Stimulated activated CD4-positive, alpha-beta T cell treated with anti-CD3 and anti-CD28 coated beads, TNF-alpha, amount 100 ng/mL, for 24 hours (primary cell): Measurements from ENCODE around the gene FRMD6.
"Not testable (repeated sequence)": the region's sequence is repeated elsewhere in the genome, so short reads cannot be mapped to it uniquely, and the experiment has no call there.

Source experiments
- DNase-seq, 3 experiments: peaks; one replicate each; pipeline ENCODE4 v3.0.0-alpha.2; 2020; ENCODE audit warnings: low read depth in 3 of 3

The FRMD6 gene

DNA sequence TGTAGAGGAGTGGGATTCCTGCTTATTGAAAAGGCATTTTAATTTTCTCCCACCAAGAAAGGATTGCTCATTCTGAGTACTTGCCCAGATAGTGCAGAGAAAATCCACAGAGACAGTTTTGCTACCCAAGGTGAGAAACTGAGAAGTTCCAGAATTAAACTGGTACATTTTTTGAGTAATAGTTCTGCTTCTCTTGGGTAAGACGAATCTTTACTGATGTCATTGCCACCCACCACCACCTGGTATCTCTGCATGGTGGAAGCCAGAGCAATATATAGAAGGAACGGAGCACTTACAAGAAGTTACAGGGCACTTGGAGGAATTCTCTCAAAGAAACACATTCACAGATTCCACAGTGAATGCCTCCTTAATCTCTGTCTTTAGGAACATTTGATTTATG lies 20.7 kb upstream of the FRMD6 start:
- DNase-seq = no peak

DNA sequence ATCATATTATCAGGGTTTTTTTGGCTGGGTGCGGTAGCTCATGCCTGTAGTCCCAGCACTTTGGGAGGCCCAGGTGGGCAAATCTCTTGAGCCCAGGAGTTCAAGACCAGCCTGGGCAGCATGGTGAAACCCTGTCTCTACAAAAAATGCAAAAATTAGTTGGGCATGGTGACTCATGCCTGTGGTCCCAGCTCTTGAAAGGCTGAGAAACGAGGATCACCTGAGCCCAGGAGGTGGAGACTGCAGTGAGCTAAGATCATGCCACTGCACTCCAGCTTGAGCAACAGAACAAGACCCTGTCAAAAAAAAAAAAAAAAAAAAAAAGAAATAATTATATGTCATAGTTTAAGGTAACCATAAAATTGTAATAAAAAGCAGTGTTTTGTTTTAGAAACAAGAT lies 18.4 kb upstream of the FRMD6 start:
- DNase-seq = not testable (repeated sequence)

- no peak for DNase-seq
Observed at GRCh38 chr14:51636109-51636508, 15.6 kb upstream of the FRMD6 start.

DNA sequence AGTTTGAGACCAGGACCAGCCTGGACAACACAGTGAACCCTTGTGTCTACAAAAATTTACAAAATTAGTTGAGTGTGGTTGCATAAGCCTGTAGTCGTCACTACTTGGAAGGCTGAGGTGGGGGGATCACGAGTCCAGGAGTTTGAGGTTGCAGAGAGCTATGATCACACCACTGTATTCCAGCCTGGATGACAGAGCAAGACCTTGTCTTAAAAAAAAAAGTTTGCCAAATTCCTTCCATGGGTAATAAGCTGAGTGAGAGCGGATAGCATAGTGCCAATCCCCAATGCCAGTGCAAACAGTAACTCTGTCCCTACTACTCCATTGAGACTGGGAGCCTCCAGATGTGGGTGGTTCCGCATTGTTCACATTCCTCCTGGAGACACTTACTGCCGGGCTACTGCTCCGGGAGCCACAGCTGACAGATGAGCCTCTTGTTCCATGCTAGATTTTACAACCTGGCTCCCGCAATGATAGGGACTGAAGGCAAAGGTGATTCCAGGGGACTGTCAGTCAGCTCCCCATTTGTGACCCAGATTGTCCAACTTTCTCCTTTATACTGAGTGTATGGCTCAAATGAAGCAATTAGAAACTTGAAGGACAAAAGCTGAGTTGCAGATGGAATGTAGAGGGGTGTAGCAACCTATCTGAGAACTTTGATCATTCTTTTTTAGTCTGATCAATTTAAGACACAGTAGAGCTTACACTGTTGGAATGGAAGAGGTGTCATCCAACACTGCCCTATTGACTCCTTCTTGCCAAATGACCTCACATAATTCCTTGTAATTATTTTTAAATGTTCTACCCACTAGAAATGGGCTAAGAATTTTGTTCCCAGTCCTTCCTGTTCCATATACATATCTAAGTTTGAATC lies 13.4 kb upstream of the FRMD6 start:
- DNase-seq = no peak

DNA sequence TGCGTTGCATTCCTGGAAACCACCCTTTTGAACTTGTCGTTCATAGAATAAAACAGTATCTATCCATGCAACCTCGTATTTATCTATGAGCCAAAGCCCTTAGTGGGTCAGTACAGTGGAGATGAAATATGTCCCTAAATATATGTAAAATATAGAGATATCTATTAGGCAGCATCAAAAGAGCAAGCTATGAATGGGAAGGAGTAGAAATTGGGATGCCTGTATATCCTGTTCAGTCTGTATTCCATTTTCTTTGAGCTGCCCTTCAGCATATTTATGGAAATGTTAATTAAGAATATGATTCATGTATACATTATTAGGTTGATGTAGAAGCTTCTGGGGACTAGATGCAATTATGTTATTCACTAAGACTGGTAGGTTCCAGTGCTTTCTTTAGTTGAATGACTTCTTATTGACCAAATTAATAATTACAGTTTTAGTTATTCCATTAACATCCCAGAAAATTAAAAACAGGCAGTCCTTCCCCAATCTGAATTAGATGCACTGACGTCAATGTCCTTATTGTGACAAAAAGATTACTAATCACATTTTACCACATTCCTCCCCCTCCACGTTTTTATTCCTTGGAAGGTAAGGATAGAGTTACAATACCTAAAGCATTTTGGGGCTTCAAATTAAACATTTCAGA lies 11.9 kb upstream of the FRMD6 start:
- DNase-seq = no peak

GRCh38 chr14:51643140-51643539 lies 8.6 kb upstream of the FRMD6 start:
- no peak for DNase-seq

DNA sequence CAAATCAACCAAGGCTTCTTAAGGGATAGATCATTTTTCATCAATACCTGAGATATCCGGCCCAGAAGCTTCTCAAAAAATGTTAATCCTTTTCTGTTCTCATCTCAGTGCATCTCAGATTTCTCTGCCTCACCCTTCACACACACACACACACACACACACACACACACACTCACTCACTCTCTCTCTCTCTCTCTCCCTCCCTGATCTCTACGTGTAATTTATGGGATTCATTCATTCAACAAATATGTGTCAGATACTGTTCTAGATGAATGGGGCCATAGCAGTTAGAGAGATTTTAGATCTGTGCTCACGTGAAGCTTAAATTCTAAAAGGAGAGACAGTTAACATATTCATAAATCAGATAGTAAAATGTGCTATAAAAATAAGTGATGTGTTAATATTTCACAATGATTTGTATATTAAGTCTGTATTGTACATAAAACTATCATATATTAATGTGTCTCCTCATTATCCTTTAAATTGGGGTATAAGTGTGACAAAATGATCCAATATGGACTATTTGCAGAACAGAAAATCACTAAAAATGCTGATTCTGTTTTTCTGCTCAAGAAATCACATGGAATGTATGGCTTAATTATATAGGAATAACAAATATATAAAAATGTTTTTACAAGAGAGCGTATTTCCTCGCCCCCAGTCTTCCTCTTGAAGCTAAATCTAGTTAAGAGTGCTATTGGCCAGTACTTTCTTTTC lies 7.3 kb upstream of the FRMD6 start:
- no peak for DNase-seq

- no peak for DNase-seq
Observed at GRCh38 chr14:51648296-51648695, 3.4 kb upstream of the FRMD6 start.

DNA sequence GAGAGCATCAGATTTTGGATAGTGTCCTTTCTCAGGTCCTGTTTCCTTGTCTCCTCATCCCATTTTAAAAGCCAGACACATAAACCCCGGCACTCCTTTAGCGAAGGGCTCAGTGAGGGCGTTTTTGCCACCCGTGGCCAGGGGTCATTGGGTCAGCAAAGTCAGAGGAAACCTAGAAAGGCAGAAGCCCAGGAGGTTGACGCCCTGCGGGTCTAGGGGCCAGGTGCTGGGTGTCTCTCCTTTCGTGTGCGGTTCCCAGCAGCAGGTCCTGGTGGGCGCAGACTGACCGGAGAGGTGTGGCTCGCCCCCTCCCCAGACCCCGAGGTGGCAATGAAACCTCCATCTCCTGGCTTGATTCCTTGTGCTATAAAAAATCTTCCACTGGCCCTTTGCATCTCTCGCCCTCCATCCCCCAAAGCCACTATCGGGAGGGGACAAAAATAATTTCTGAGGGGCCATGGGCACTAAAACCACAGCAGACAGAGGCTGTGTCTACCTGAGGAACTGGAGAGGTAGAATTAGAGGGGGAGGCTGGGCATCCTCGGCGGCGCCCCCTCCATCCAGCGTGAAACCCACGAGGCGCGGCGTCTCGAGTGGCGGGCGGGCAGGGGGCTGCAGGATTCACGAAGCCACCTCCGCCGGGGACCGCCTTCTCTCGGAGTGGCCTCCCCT lies 858 bp upstream of the FRMD6 start:
- no peak for DNase-seq

DNA sequence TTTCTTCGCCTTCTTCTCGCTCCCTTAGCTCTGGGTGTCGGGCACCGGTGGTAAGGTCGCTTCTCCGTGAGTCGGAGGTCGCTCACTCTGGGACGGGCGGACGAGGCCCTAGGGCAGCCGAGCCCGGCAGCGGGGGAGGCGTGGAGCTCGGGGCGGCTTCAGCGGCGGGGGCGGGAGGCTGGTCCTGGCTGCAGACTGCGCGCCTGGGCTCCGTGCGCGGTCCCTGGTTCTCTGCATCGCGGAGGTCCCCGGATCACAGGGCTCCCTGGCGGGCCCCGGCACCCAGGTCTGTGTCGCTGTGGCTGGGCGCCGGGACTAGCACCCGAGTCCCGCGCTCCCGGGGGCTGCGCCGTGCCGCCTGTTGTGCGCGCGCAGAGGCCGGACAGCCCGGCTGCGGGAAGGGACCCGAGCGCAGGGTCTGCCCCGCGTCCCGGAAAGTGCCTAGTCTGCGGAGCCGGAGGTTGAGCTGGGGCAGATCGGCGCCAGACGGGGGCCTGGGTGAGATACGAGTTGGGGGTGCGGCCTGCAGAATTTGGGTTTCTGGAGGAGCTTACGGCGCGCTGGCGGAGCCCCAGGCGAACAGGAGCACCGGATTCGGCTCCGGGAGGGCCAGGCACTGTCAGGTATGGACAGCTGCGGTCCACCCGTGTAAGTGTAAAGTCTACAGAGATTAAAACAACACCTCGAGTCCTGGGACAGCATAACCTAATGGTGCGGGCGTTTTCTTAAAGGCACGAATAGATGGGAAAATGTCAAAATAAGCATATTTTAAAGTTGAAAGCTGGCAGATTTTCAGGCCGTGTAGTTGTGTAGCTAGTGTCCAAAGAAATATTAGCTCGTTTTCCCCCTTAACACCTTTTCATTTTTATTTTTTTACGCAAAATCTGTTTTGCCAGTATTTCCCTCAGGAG lies 713 bp downstream of the FRMD6 start:
- DNase-seq = peak; percentile 7 to 32 (median 8)

DNA sequence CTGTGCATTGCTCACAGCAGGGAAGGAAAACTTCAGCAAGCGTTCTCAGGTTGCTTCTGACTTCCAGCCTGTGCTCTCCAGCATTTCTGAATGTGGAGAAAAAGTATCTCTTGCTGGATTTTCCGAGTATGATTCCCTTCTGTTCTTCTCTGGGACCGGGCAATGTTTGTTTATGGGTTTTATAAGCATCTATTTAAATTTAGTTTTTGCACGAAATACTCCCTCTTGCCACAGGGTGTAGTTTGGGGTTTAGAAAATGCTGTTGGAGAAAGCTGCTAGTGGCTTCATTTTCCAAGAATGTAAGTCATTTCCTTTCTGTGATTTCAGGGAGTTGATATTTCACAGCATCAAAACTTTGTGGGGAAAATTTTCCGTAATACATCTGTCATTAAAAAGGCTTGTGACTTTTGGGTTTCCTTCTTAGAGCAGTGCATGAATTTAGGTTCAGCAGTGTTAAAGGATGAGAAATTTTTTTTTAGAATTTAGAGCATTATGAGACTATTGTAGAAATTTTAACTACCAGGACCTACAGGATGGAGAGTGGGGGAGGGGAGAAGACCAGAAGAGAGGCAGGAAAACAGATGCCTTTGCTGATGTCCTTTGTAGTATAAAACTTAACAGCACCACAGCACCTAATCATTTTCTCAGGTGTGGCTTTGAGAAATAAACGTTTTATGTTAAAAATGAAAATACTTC lies 1.5 kb downstream of the FRMD6 start:
- DNase-seq = no peak

DNA sequence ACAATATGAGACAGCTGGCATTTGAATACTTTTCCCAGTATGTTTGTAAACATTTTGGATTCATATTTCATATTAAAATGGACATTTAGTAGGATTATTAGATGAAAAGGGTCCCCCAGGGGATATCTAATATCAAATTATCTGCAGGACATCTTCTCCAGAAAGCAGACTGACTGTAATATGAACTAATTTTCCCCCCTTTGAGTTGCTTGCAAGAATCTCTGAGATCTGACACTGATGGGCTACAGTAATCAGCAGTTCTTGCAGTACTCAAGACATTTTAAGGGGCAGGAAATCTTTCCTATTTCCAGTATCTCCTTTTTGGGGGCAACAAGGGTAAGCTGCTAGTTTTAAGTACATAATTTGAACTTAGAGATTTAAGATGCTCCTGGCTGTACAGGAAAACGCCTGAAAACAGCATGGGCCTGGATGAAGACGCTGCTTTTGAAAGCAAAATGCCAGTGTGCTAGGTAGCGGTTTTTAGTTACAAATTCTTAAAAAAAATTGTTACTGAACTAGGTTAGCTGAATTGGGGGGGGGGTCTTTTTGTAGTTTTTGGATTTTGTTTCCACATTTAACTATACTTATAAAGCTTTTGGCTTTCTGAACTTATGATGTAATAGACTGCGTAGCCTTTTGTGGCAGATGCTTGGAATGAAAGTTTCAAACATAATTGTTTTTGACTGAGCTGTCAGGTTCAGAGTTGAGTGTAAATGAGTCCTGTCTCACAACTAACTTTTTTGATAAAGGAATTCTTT lies 2.2 kb downstream of the FRMD6 start:
- no peak for DNase-seq

- DNase-seq = no peak
Observed at GRCh38 chr14:51654533-51654845, 2.8 kb downstream of the FRMD6 start.

GRCh38 chr14:51657762-51658161 lies 6.1 kb downstream of the FRMD6 start:
- no peak for DNase-seq

GRCh38 chr14:51658441-51659173 lies 6.9 kb downstream of the FRMD6 start:
- DNase-seq = no peak

GRCh38 chr14:51660741-51661140 lies 9.0 kb downstream of the FRMD6 start:
- no peak for DNase-seq

DNA sequence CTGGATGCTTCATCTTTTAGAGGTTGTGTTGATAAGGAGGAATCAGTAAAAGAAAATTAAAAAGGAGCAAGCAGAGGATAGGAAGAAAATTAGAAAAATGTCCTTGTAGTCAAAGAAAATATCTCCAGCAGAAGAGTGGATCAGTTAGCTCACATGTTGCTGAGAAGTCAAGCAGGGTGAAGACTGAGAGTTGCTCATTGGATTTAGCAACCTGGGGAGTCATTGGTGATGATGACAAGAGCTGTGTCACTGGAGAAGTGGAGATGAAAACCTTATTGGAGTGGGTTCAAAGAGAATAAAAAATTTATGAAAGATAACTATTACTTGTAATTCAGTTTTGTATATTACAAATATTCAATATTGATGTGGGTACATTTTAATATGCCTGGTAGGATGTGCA lies 9.8 kb downstream of the FRMD6 start:
- DNase-seq = no peak

DNA sequence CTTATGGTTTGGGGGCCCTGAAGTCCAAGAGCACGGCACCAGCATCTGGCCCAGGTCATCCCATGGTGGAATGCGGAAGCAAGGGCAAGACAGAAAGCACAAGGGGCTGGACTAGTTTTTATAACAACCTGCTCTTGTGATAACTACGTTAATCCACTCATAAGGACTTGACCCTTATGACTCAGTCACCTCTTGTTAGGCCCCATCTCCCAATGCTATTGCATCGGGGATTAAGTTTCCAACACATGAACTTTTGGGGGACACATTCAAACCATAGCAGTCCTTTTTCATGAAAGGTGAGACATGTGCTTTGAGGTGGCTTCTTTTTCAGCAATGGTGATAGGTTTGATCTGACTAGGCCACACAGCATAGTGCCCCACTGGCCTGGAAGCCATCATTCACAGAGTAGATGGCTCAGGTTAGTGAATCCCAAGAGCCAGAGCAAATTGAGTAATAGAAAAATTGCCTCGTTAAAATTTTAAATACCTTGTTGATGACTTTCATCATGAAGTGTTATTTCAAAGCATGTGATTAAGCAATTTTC lies 12.1 kb downstream of the FRMD6 start:
- DNase-seq = no peak

DNA sequence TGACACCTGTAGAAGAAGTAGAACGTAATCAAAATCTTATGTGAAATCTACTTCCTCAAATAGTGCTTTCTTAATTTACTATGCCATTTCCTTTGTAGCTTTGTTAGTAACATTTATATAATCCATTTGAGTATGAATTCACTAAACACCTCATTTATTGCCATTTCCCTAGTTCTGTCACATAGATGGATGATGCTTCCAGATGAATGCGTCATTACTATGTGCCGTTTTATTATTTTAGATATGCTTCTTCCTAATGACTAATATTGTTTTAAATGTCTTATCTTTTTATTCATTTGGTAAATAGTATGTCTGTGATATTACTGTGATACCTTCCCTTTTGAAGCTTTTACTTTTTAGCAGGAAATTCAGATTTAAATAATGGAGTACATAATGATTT lies 14.4 kb downstream of the FRMD6 start:
- no peak for DNase-seq
